GM20000 (cell line): Measurements from ENCODE around the gene ASIC3.

Experiments
- DNase-seq: peaks from one replicate; pipeline ENCODE4 v3.0.0; 2012; ENCODE audit warnings: low spot score
- TF ChIP-seq, protein P1 (sequence below): IDR thresholded peaks from 2 replicates; pipeline ENCODE4 v1.5.1; 2012; ENCODE audit warnings: mild to moderate bottlenecking, control low read depth; ENCODE audit errors: extremely low read depth, missing control alignments

ASIC3 gene

DNA sequence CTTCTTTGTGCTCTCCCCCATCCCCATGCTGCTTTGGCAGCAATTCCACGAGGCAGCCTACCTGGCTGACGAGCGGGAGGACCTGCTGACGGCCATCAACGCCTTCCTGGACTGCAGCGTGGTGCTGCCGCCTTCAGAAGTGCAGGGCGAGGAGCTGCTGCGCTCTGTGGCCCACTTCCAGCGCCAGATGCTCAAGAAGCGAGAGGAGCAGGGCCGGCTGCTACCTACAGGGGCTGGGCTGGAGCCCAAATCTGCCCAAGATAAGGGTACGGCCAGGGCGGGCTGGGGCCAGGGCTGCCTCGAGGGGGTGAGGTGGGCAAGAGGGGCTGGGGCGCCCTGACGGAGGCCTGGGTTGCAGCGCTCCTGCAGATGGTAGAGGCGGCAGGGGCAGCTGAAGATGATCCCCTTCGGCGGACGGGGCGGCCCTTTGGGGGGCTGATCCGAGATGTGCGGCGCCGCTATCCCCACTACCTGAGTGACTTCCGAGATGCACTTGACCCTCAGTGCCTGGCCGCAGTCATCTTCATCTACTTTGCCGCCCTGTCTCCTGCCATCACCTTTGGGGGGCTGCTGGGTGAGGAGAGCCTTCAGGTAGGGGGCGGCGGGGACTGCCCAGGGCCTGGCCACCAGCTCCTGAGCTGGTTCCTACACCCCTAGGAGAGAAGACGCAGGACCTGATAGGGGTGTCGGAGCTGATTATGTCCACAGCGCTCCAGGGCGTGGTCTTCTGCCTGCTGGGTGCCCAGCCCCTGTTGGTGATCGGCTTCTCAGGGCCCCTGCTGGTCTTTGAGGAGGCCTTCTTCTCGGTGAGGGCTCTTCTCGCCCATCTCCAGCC, 22.9 kb downstream of the ASIC3 start:
- TF ChIP-seq, protein P1, sequence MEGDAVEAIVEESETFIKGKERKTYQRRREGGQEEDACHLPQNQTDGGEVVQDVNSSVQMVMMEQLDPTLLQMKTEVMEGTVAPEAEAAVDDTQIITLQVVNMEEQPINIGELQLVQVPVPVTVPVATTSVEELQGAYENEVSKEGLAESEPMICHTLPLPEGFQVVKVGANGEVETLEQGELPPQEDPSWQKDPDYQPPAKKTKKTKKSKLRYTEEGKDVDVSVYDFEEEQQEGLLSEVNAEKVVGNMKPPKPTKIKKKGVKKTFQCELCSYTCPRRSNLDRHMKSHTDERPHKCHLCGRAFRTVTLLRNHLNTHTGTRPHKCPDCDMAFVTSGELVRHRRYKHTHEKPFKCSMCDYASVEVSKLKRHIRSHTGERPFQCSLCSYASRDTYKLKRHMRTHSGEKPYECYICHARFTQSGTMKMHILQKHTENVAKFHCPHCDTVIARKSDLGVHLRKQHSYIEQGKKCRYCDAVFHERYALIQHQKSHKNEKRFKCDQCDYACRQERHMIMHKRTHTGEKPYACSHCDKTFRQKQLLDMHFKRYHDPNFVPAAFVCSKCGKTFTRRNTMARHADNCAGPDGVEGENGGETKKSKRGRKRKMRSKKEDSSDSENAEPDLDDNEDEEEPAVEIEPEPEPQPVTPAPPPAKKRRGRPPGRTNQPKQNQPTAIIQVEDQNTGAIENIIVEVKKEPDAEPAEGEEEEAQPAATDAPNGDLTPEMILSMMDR, result no peak
- no peak for DNase-seq

DNA sequence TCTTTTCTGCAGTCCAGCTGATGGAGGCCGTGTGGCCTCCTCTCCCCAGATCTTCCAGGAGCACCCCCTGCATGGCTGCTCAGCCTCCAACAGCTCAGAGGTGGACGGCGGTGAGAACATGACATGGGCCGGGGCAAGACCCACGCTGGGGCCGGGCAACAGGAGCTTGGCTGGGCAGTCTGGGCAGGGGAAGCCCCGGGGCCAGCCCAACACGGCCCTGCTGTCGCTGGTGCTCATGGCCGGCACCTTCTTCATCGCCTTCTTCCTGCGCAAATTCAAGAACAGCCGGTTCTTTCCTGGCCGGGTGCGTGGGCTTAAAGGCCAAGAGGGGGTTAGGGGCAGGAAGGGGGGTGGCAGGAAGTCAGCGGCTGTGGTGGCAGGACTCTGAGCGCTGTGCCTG, 25.7 kb downstream of the ASIC3 start:
- TF ChIP-seq, protein P1, result no peak
- no peak for DNase-seq

DNA sequence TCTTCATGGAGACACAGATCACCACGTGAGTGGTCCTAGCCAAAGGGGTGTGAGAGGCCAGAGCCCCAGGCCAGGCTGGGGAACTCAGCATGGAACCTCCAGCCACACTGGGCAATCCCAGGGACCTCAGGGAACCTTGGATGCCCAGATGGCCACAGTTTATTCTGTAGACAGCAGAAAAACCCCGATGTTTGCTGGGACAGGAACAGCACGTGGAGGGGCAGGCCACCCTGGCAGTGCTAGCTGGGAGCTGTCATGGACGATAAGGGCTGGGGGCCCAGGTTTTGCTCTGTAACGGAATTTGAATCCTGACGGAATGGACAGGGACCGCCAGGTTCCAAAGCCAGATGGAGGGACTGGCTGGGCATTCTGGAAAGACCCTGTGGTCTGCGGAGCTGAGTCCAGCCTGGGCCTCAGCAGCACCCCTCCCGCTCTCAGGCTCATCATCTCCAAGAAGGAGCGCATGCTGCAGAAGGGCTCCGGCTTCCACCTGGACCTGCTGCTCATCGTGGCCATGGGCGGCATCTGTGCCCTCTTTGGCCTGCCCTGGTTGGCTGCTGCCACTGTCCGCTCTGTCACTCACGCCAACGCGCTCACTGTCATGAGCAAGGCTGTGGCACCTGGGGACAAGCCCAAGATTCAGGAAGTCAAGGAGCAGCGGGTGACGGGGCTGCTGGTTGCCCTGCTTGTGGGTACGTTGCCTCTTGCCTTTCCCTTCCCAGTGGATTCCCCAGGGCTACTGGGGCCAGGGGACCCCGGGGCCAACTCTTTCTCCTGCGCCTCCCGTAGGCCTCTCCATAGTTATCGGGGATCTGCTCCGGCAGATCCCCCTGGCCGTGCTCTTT, 26.7 kb downstream of the ASIC3 start:
- TF ChIP-seq, protein P1, result no peak
- no peak for DNase-seq

DNA sequence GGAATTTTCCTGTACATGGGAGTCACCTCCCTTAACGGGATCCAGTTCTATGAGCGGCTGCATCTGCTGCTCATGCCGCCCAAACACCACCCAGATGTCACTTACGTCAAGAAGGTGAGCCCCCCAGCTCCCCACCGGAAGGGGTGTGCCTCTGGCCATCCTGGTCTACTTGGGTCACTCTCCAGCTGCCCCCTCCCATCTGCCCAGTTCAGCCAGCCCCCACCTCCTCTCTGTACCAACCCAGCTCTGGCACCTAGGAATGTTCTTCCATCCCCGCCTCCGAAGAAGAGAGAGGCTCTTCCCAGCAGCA, 27.3 kb downstream of the ASIC3 start:
- DNase-seq, result no peak
- TF ChIP-seq, protein P1, result no peak

DNA sequence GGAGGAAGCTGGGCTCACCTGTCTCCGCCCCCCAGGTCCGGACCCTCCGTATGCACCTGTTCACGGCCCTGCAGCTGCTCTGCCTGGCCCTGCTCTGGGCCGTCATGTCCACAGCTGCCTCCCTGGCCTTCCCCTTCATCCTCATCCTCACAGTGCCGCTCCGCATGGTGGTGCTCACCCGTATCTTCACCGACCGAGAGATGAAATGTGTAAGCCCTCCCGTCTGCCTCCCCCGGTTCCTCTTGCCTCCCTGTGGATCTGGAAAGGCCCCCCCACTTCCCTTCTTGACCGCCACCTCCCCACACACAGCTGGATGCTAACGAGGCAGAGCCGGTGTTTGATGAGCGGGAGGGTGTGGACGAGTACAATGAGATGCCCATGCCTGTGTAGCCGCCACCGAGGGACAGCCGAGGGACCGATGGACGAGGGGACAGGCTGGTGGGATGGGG, 27.7 kb downstream of the ASIC3 start:
- no peak for DNase-seq
- TF ChIP-seq, protein P1, result no peak

DNA sequence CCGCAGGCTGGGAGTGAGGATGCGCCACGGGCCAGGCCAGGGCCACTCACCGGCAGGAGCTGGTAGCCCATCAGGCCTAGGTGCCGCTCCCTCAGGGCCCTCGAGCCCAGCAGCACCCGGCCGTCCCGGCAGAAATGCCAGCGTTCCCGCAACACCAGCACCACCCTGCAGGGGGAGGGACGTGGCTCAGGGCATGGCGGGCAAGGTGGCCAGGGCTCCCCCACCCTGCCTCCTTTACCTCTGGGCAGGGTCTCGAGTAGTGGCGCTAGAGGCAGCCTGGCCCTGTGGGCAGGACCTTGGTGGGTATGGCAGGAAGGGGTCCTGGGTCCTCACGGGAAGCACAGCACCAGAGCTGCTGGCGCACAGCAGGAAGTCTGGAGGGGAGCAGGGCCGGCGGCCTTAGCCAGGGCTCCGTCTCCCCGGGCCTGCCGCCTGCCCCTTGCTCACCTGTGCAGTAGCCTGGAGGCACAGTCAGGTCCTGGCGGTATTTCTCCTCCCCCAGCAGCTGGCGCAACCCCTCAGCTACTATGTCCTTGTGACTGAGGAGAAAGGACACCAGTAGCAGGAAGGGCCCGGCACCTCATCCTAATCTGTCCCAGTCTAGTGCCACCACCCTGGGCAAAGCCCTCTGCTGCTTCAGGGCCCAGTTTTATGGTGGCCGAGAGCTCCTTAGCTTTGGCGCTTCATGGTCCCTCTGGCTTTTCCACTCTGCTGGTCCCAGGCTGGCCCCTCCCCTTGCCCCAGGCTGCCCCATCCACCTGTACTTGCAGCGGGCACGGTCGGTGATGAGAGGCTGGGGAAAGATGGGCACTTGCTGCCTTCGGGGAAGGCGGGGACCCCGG, 28.8 kb downstream of the ASIC3 start:
- no peak for DNase-seq
- TF ChIP-seq, protein P1, result no peak
